K562 (cell line): ENCODE data around the gene TSEN54. TPM values are rescaled to one million over a fixed set of nuclear protein-coding genes. Genes with fewer than 3 reads are reported as not detected.

Experiments
- BRD4 ChIP-seq: fragments of 200-600 bp; sonication (generic); IDR thresholded peaks from 2 replicates; pipeline ENCODE4 v1.6.1; 2017; ENCODE audit warnings: inconsistent platforms
- CBX2 ChIP-seq: fragments of 200-600 bp; sonication (generic); IDR thresholded peaks from one replicate; pipeline ENCODE4 v1.6.1; 2012; ENCODE audit warnings: mild to moderate bottlenecking, low read length, inconsistent platforms; ENCODE audit not compliant: insufficient read depth, poor library complexity, severe bottlenecking
- CREB5 ChIP-seq: fragments of 250-450 bp; sonication (Bioruptor Pico); IDR thresholded peaks from 2 replicates; pipeline ENCODE4 v1.5.0; 2020; ENCODE audit warnings: mild to moderate bottlenecking
- GTF2F1 ChIP-seq: IDR thresholded peaks from 2 replicates; pipeline ENCODE4 v1.6.1; 2011; ENCODE audit warnings: low read depth, low read length, improper control_type of control experiment
- HMGN3 ChIP-seq: IDR thresholded peaks from 2 replicates; pipeline ENCODE4 v1.6.1; 2011; ENCODE audit warnings: borderline replicate concordance, low read depth, mild to moderate bottlenecking, mixed read lengths, low read length; ENCODE audit not compliant: insufficient read length; ENCODE audit errors: extremely low read depth
- MCM3 ChIP-seq: fragments of 450-650 bp; IDR thresholded peaks from 2 replicates; pipeline ENCODE4 v1.6.1; 2016
- MTA3 ChIP-seq: fragments of 450-650 bp; formaldehyde crosslinking; IDR thresholded peaks from 2 replicates; pipeline ENCODE4 v1.6.1; 2017; ENCODE audit warnings: mild to moderate bottlenecking, borderline replicate concordance
- NR3C1 ChIP-seq: sonication (generic); formaldehyde crosslinking; IDR thresholded peaks from 2 replicates; pipeline ENCODE4 v1.8.1; 2022; ENCODE audit warnings: missing genetic modification reagents
- POLR2G ChIP-seq: fragments of 200-400 bp; formaldehyde crosslinking; IDR thresholded peaks from 2 replicates; pipeline ENCODE4 v1.6.1; 2017; ENCODE audit warnings: low read depth, mild to moderate bottlenecking, antibody characterized with exemption, low read length, moderate library complexity
- RB1 ChIP-seq: fragments of 450-650 bp; IDR thresholded peaks from 2 replicates; pipeline ENCODE4 v1.6.1; 2017; ENCODE audit warnings: low read depth, mild to moderate bottlenecking
- SP2 ChIP-seq: IDR thresholded peaks from 2 replicates; pipeline ENCODE4 v1.6.1; 2011; ENCODE audit warnings: mild to moderate bottlenecking, low read depth, low read length, moderate library complexity; ENCODE audit not compliant: poor library complexity, severe bottlenecking; ENCODE audit errors: extremely low read depth
- ZNF174 ChIP-seq: fragments of 250-450 bp; sonication (Bioruptor Pico); IDR thresholded peaks from 2 replicates; pipeline ENCODE4 v1.4.0; 2020; ENCODE audit warnings: mild to moderate bottlenecking
- ZNF780A ChIP-seq: fragments of 250-450 bp; sonication (Bioruptor Pico); IDR thresholded peaks from 2 replicates; pipeline ENCODE4 v1.5.0; 2021; ENCODE audit warnings: mild to moderate bottlenecking
- polyA plus RNA-seq, 8 experiments: library from polyadenylated mRNA; depleted of rRNA in 4 of 8; stranded (reverse) in 5 of 8; unstranded in 3 of 8; fragments of >200 nt; fragmentation: Nextera tagmentation in 2 of 8; fragmentation: Illumina TruSeq in 1 of 8; extraction: Ambion mirVana in 2 of 8; extraction: Trizol in 1 of 8; gene quantifications; 2 replicates each; pipeline versions ENCODE4 v1.2.1 to v1.2.3, GENCODE V29; 2011 to 2014; ENCODE audit warnings: inconsistent platforms in 1 of 8, missing spikeins in 1 of 8
- total RNA-seq, 7 experiments: library from RNA; depleted of rRNA in 6 of 7; stranded (reverse); fragments of >200 nt in 6 of 7; fragmentation: Illumina TruSeq in 2 of 7; extraction: Trizol in 2 of 7; gene quantifications; 2 replicates each; pipeline versions ENCODE4 v1.2.1 to v1.2.3, GENCODE V29; 2011 to 2021; ENCODE audit warnings: low replicate concordance in 1 of 7
- TF ChIP-seq, protein P1 (sequence below): sonication (generic); formaldehyde crosslinking; IDR thresholded peaks from 2 replicates; pipeline ENCODE4 v1.8.1; 2022; ENCODE audit warnings: missing genetic modification reagents
- TF ChIP-seq, protein P2 (sequence below), 2 experiments: fragments of 450-650 bp; formaldehyde crosslinking in 1 of 2; IDR thresholded peaks; 2 replicates each; pipeline versions ENCODE4 v1.4.0 to v1.6.1; 2014 to 2020; ENCODE audit warnings: mild to moderate bottlenecking in 2 of 2, borderline replicate concordance in 1 of 2, low read depth in 1 of 2
- TF ChIP-seq, protein P3 (sequence below): sonication (generic); formaldehyde crosslinking; IDR thresholded peaks from 2 replicates; pipeline ENCODE4 v1.8.1; 2023; ENCODE audit warnings: mild to moderate bottlenecking, missing genetic modification reagents

The TSEN54 gene
- total and polyA plus RNA-seq, 9 of the 15 experiments (the other 6 are each of a cell fraction or from before 2014, with no cell fraction given) = 5.9 to 64.3 (median 48.9) TPM

DNA sequence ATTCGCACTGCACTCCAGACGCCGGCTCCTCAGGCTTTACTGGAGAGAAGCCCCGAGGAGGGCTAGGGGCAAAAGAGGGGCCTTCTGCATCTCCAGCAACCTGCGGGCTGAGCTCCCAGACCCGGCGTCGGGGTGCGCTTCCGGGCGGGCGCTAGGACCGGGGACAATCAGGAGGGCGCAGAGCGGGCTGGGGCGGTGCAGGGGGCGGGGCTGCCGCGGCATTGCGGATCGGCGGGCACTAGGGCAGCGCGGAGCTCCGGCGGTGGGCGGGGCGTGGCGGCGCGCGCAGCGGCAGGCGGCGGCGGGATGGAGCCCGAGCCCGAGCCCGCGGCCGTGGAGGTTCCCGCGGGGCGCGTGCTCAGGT lies at the start of gene TSEN54 (continued):
- TF ChIP-seq, protein P1, sequence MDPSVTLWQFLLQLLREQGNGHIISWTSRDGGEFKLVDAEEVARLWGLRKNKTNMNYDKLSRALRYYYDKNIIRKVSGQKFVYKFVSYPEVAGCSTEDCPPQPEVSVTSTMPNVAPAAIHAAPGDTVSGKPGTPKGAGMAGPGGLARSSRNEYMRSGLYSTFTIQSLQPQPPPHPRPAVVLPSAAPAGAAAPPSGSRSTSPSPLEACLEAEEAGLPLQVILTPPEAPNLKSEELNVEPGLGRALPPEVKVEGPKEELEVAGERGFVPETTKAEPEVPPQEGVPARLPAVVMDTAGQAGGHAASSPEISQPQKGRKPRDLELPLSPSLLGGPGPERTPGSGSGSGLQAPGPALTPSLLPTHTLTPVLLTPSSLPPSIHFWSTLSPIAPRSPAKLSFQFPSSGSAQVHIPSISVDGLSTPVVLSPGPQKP = no peak
- TF ChIP-seq MCM3 = no peak
- TF ChIP-seq, protein P2, sequence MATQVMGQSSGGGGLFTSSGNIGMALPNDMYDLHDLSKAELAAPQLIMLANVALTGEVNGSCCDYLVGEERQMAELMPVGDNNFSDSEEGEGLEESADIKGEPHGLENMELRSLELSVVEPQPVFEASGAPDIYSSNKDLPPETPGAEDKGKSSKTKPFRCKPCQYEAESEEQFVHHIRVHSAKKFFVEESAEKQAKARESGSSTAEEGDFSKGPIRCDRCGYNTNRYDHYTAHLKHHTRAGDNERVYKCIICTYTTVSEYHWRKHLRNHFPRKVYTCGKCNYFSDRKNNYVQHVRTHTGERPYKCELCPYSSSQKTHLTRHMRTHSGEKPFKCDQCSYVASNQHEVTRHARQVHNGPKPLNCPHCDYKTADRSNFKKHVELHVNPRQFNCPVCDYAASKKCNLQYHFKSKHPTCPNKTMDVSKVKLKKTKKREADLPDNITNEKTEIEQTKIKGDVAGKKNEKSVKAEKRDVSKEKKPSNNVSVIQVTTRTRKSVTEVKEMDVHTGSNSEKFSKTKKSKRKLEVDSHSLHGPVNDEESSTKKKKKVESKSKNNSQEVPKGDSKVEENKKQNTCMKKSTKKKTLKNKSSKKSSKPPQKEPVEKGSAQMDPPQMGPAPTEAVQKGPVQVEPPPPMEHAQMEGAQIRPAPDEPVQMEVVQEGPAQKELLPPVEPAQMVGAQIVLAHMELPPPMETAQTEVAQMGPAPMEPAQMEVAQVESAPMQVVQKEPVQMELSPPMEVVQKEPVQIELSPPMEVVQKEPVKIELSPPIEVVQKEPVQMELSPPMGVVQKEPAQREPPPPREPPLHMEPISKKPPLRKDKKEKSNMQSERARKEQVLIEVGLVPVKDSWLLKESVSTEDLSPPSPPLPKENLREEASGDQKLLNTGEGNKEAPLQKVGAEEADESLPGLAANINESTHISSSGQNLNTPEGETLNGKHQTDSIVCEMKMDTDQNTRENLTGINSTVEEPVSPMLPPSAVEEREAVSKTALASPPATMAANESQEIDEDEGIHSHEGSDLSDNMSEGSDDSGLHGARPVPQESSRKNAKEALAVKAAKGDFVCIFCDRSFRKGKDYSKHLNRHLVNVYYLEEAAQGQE (IDR thresholded peaks at IDR 0.05; ENCODE audit: borderline replicate concordance) = no peak
- TF ChIP-seq, protein P2 (CRISPR knock-in tag; IDR thresholded peaks at IDR 0.05; ENCODE audit: low read depth) = no peak
- TF ChIP-seq MTA3 = no peak
- TF ChIP-seq SP2 = no peak
- peak; percentile 97 for TF ChIP-seq RB1
- no peak for TF ChIP-seq POLR2G
- TF ChIP-seq, protein P3, sequence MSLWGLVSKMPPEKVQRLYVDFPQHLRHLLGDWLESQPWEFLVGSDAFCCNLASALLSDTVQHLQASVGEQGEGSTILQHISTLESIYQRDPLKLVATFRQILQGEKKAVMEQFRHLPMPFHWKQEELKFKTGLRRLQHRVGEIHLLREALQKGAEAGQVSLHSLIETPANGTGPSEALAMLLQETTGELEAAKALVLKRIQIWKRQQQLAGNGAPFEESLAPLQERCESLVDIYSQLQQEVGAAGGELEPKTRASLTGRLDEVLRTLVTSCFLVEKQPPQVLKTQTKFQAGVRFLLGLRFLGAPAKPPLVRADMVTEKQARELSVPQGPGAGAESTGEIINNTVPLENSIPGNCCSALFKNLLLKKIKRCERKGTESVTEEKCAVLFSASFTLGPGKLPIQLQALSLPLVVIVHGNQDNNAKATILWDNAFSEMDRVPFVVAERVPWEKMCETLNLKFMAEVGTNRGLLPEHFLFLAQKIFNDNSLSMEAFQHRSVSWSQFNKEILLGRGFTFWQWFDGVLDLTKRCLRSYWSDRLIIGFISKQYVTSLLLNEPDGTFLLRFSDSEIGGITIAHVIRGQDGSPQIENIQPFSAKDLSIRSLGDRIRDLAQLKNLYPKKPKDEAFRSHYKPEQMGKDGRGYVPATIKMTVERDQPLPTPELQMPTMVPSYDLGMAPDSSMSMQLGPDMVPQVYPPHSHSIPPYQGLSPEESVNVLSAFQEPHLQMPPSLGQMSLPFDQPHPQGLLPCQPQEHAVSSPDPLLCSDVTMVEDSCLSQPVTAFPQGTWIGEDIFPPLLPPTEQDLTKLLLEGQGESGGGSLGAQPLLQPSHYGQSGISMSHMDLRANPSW (CRISPR knock-in tag) = no peak; the same call in 1 of the 2 replicates
- TF ChIP-seq HMGN3 = no peak
- TF ChIP-seq ZNF174 (CRISPR knock-in tag) = no peak
- TF ChIP-seq CREB5 (CRISPR knock-in tag) = no peak
- no peak for TF ChIP-seq NR3C1 (CRISPR knock-in tag)
- no peak for TF ChIP-seq BRD4
- no peak for TF ChIP-seq ZNF780A (CRISPR knock-in tag)
- no peak for TF ChIP-seq CBX2
- no peak for TF ChIP-seq GTF2F1
